Stimulated activated CD4-positive, alpha-beta T cell treated with anti-CD3 and anti-CD28 coated beads, Interleukin-12 subunit alpha, Interleukin-12 subunit beta, amount 100 ng/mL, for 4 hours (primary cell): ENCODE results near the gene PRDM1.

Source experiments
- DNase-seq: peaks from one replicate; pipeline ENCODE4 v3.0.0-alpha.2; 2020

The PRDM1 gene

GRCh38 chr6:106072501-106073090 is 13.5 kb upstream of the PRDM1 start:
- DNase-seq, result no peak

- DNase-seq, result no peak
Measured at GRCh38 chr6:106074146-106074545, 12.0 kb upstream of the PRDM1 start.

DNA sequence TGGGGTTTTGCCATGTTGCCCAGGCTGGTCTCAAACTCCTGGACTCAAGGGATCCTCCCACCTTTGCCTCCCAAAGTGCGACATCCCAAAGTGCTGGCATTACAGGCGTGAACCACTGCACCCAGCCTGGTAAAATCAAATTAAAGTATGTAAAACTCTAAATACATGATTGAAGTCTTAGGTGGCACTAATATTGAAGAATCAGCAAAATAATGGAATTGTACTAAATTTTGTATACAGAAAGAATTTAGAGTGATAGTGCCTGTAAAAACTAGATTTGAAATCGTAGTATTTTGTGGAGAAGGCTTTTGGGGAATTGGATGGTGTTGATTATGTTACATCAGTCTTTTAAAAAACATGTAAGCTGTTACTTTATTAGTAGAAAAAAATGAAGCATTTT is 10.0 kb upstream of the PRDM1 start:
- no peak for DNase-seq

DNA sequence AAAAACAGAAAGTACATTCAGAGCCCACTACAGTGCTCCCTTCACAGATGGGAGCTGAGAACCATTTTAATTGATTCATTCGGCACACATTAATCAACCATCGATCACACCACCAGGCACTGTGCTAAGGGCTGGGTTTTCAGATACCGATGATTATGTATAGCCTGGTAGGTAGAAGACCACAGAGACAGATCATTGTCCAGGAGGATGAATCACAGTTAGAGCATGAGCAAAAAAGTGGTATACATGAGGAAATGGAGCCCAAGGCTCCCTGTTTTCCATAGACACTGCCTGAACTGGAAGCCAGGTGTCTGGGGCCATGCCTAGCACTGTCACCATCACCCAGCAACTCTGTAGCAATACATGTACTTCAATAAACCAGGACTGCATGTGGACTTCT is 9.0 kb upstream of the PRDM1 start:
- DNase-seq, result no peak

GRCh38 chr6:106077881-106078280 is 8.3 kb upstream of the PRDM1 start:
- DNase-seq, result no peak

GRCh38 chr6:106079961-106080762 is 6.0 kb upstream of the PRDM1 start:
- no peak for DNase-seq

DNA sequence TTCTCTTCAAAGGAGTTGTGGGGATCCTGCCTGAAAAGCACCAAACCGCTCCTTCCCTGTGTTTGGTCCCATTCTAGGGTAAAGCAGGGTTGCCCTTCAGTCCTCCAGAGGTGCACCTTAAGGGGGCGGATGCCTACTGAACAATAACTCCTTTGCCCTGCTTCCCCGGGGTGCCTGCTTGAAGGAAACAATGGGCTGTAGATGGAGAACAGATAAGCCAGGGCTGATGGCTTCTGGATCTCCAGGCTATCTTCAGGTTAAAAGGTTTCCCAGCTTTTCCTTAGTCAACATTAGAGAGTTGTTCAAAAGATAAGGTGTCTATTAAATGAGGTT is 5.4 kb upstream of the PRDM1 start:
- DNase-seq, result no peak

GRCh38 chr6:106081715-106082114 is 4.4 kb upstream of the PRDM1 start:
- no peak for DNase-seq

GRCh38 chr6:106082735-106083398 is 3.3 kb upstream of the PRDM1 start:
- DNase-seq, result no peak

DNA sequence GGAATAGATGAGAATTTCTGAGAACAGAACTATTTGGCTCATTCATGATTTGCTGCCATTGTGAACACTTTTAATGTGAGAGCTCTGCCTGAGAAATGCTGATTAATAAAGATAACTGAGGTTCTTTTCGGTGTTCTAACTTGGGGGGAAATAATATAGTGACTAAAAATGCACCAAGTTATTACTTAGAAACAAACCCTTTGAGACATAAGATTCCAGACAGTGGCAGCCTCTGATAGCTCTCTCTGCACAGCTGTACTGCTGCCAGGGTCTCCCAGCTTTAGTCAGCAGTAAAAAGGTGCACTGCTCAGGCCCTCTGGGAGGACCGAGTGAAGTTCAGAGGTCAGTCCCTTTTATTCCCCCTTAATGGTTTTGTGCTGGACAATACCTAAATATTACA is 2.5 kb upstream of the PRDM1 start:
- DNase-seq, result no peak

DNA sequence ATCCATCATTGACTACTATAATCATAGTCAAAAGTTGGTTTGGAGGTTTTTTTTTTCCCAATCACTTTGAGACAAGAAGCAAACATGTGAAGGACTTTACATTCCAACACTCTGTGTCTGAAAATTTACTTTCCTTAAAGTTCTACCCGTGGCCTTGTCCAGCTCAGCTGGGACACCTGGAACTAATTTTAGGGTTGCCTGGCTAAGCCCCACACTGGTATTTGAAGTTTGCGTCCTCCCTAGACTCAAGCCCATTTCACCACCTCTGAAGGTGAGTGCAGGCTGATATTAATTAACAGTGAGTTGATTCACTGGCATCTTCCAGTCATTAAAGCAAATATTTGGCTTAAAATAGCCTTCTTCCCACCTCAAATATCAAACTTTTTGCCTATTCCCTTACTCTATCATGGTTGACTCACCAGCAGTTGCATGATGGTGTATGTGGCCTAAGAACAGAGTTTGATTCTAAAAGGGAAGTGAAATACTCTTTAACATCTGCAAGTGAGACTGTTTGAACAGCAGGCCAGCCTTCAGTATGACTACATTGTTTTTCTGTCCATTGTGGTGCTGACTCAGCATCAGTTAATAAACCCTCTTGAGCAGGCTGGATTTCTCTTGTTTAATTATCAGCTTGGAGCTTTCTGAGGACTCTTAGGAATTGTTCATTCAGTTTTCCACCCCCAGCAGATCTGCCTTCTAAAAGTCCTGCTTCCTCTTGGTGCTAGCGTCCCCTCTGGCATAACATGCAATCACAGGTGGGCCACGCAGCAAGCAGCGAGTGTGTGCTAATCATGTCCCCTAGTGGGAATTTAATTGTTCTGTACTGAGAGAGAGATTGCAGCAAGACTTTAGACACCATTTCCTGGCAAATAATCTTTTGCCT is 1.8 kb upstream of the PRDM1 start:
- DNase-seq, result no peak

- DNase-seq, result no peak
Measured at GRCh38 chr6:106084989-106085691, 996 bp upstream of the PRDM1 start.

DNA sequence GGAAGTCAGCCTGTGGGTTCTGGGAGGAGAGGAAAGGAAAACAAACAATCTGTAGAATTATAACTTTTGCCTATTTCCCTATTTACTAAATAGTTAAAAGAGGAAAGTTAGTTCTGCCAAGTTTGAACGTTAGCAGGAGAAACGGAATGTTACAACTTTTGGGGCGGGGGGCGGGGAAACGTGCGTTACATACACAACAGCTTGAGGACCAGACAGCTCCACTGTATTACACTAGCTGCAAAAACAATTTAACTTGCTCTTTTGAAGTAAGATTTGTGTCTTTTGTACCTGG is 498 bp upstream of the PRDM1 start:
- DNase-seq, result no peak

DNA sequence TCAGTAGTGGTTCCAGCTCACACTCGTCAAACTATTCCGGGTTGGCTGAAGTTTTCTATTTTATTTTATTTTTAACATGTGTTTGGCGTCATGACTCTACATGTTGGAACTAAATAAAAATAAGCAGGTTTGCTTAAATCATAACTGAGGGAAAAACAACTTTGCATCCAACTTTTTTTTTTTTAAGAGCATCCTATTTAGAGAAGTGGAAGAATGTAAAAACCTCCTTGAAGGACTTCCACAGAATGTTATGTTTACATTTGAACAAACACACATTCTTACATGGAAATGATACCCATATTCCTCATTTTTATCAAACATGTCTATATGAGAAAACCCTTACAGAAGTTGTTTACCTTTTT is 659 bp downstream of the PRDM1 start:
- DNase-seq, result no peak

GRCh38 chr6:106087548-106088325 is 1.6 kb downstream of the PRDM1 start:
- no peak for DNase-seq

DNA sequence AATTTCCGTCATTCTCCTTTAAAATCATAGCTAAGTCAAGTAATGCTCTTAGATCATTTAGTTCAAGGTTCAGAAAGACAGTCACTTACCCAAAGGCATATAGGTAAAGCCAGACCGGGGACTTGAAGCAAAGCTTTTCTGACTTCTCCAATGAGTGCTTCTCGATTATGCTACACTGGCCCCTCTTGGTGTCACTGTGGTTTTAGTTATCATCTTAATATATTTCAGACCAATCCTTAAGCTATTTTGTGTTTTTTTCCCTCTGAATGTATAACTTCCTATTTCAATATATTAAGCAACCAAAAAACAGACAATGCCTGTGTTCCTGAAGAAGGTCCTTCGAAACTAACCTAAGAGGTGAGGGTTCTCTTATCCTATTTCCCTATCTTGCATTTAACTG is 3.9 kb downstream of the PRDM1 start:
- no peak for DNase-seq

- DNase-seq, result no peak
Measured at GRCh38 chr6:106092279-106092678, 6.1 kb downstream of the PRDM1 start.

GRCh38 chr6:106094261-106094963 is 8.3 kb downstream of the PRDM1 start:
- DNase-seq, result no peak

DNA sequence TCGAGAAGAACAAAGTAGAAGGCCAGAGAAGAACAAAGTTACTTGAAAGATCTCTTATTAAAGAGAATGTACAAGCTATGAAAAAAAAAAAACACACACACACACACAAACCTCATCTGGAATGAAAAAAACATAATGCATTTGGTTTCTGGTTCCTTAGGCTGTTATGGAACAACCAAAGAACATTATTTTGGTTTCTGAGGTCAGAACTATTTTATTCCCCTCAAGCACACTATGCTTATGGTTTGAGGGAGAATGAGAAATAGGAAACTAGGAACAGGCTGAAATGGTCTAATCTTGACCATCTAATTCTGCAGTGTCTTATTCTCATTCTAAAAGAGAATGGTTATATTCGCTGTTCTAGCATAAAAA is 8.8 kb downstream of the PRDM1 start:
- DNase-seq, result no peak

DNA sequence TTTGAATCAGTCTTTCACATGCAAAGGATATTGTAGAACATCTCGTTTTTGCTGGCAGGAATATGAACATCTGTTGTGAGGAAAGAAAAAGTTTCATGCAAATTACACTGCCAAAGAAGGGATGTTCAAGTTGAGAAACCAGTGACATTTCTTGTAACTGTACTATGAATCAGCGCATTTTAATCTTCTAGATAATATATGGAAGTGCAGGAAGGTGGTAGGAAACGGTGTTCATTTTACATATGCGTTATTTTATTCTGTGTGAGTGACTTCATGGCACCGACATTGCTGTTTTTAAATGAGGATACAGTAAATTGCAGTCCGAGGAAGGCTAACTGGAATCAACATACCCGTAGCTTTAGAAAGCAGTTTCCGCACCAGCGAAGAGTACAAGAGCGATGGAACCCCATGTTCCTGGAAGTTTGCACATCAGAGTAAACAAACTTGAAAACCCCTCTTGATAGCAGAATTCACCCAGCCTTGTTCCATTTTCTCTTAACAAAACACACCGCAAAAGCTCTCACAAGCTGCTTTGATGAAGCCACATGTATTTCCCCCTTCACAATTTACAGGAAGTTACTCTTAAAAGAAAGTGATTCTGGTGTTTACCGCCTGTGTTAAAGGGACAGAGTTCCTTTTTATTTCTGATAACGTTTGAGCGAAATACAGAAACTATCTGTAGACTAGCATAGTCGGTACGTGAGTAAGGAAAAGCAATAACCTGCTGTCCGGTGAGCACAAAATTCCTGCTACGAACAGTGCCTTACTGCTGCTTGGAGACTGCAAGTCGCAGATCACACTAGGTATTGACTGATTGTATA is 11.5 kb downstream of the PRDM1 start:
- no peak for DNase-seq
